ENCODE measurements around the gene TRAF4.
"Not testable (repeated sequence)": the region's sequence is repeated elsewhere in the genome, so short reads cannot be mapped to it uniquely, and the experiment has no call there.

TRAF4 gene

GRCh38 chr17:28773736-28774135 is 29.9 kb downstream of the TRAF4 start:
- DNase-seq (ENCODE audit: low spot score), result no peak
- no peak for TF ChIP-seq CTCF (IDR thresholded peaks at IDR 0.05; ENCODE audit: extremely low read depth, missing control alignments)

- DNase-seq (ENCODE audit: low spot score), result no peak
- TF ChIP-seq CTCF (IDR thresholded peaks at IDR 0.05; ENCODE audit: extremely low read depth, missing control alignments), result no peak
Measured at GRCh38 chr17:28774206-28774605, 30.4 kb downstream of the TRAF4 start.

GRCh38 chr17:28777178-28777577 is 33.4 kb downstream of the TRAF4 start:
- DNase-seq (ENCODE audit: low spot score), result no peak
- TF ChIP-seq CTCF (IDR thresholded peaks at IDR 0.05; ENCODE audit: extremely low read depth, missing control alignments), result no peak

- DNase-seq (ENCODE audit: low spot score), result not testable (repeated sequence)
Measured at GRCh38 chr17:28779601-28780000, 35.8 kb downstream of the TRAF4 start.

GRCh38 chr17:28783161-28783560 is 39.4 kb downstream of the TRAF4 start:
- DNase-seq (ENCODE audit: low spot score), result no peak
- TF ChIP-seq CTCF (IDR thresholded peaks at IDR 0.05; ENCODE audit: extremely low read depth, missing control alignments), result no peak

- TF ChIP-seq CTCF (IDR thresholded peaks at IDR 0.05; ENCODE audit: extremely low read depth, missing control alignments), result no peak
- DNase-seq (ENCODE audit: low spot score), result no peak
Measured at GRCh38 chr17:28788100-28788499, 44.3 kb downstream of the TRAF4 start.

- TF ChIP-seq CTCF (IDR thresholded peaks at IDR 0.05; ENCODE audit: extremely low read depth, missing control alignments), result no peak
- DNase-seq (ENCODE audit: low spot score), result no peak
Measured at GRCh38 chr17:28792877-28793661, 49.3 kb downstream of the TRAF4 start.

- not testable (repeated sequence) for DNase-seq (ENCODE audit: low spot score)
Measured at GRCh38 chr17:28794846-28795441, 51.1 kb downstream of the TRAF4 start.
